ENCODE measurements around the gene ZNF423.
"Not testable (repeated sequence)": the region's sequence is repeated elsewhere in the genome, so short reads cannot be mapped to it uniquely, and the experiment has no call there.

Gene ZNF423

DNA sequence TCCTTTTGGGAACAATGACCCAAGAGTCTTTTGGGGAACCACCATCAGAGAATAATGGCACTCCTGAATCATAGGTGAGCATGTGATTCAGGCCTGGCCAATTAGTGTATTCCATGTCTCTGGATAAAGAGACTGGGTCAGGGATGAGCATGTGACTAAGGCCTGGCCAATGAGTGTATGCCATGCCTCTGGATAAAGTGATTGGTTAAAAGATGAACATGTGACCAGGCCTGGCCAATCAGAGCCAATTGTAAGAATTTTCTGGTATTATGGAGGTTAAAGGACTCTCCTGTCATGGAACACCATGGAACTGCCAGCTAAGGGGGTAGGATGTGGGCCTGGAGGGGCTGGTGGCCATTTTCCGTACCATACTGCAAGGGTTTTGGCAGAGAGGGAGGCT, 288.0 kb downstream of the ZNF423 start:
- DNase-seq: no peak

DNA sequence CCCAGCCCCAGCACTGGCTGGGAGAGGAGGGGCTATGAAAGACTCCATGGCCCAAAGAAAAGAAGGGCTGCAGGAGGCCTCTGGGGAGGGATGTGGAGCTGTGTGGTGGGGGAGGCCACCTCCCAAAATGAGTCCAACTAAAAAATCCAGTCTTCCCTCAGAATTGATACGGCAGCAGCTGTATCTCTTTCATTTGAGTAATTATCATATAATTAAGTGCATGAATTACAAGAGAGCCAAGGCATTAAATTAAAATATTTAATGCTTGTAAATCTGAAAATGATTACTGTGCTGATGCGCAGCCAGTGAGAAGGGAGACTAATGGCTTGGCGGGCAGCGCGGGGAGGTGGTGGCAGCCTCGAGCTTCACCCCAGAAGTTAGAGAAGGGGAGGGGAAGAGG, 289.5 kb downstream of the ZNF423 start:
- DNase-seq: no peak

DNA sequence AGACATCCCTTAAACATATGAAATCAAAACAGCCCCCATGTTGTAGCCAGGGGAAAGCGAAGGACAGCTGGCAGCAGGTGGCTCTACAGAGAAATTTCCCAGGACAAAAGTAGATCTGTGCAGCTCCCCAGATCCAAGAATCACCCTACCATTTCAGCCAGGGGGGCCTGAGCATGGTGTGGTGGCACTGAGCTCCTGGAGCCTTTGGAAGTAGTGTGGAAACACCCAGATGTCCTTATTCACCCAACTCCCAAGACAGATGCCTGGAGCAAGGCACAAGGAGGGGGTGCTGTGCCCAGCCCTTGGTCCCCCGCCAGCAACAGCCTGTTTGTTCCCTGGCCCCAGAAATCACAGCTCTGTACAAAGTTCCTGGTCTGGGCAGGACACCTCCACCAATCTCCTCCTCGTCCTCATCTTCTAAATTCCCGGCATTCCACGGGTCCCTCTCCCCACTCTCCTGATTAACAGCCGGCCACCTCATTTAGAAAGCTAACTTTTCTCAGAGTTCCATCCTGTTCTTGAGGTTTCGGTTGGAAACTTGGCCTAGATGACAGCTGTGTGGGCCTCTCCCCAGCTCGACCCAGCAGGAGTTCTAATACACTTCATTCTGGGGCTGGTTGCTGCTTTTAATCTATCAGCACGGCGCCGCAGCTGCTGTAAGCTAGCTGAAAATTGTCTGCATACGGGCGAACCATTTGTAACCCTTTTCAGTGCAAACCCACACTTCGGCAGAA, 291.2 kb downstream of the ZNF423 start:
- DNase-seq: no peak

DNA sequence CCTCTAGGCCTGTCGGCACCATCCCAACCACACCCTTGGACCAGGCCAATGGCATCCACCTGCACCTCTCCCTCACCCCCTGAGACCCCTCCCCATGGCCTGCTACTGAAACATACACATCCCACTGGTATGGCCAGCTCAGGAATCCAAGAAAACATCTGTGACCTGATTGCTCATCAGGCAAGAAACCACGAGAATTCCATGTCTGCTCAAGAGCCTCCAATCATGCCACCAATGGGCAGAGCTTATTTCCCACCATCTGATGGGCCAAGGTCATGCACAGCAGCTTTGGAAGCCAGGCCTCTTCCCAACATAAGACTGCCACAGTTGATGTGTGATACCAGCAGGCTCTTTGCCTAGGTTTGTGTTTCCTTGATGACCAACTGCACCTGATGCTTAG, 292.2 kb downstream of the ZNF423 start:
- no peak for DNase-seq

DNA sequence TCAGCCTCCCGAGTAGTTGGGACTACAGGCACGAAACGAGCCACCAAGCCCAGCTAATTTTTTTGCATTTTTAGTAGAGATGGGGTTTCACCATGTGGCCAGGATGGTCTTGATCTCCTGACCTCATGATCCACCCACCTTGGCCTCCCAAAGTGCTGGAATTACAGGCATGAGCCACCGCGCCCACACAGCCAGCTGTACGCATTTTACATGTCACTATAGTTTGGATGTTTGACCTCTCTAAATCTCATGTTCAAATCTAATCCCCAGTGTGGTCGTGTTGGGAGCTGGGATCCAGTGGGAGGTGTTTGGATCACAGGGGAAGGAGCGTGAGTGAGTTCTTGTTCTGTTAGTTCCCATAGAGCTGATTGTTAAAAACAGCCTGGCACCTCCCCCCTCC, 293.0 kb downstream of the ZNF423 start:
- not testable (repeated sequence) for DNase-seq

DNA sequence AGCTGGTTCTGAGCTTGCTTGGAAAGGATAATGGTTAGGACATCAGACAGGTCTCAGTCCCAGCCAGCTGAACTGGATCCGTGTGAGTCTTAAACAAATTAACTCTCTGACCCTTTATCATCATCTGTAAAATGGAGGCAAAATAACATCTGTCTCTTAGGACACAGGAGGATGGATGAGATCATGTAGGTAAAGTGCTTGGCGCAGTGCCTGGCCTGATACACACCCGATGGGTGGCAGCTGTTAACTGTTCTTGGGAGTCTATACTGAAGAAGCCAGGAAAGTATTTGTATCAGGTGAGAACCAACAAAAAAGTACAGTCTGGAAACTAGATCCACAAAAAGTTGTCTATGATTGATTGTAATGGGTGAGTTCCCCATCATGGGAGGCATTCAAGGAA, 293.7 kb downstream of the ZNF423 start:
- DNase-seq: no peak

DNA sequence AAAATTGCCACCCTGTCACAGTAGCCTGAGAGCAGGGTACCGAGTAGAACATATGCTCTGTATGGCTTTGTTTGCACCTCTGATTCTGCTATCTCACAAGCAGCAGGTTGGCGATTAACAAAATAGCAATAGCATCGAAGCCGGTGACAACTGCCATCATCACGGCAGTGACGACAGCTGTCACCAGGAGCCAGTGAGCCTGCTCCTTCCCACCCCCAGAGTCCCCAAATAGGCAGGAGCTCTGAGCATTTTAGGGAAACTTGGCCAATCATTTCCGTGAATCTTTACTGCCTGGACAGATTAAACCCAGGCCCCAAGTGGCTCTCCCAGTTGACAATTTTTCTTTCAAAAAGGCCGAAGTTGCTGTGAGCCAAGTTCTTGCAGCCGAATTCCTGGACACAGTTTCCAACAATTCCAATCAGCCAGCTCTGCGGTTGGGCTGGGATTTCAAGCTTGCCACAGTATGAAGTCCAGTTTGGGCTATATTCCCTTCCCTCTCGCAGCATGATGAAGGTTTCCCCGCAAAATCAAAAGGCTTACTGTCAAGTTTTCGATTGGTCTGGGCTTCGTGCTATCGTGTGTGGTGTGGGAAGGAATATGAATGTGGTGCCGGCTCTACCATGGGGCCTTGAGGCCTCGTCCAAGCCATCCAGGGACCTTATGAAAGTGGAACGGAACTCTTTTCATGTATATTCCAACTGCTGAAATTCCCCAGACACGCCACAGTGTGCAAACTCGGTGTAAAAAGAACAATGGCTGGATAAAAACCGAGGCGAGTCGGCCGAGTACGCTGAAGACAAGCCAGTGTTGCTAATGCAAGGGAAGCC, 295.7 kb downstream of the ZNF423 start:
- DNase-seq: no peak

DNA sequence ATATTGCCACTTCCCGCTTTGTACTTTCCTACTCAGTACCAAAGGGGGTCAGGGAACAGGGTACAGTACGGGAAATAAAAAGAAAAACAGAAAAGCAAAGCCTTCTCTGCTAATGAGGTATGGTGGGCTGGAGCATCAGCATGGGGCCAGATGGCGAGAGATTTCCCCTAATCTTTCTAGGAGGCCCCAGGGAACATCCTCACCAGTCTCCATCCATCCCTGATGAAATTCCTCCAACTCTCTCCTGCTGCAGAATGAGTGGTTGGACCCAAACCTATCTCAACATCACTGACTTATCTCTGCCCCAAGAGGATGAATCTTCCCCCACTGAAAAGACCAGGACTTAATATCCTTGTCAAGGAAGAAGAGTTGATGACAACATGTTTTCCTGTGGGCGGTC, 296.7 kb downstream of the ZNF423 start:
- DNase-seq: no peak

DNA sequence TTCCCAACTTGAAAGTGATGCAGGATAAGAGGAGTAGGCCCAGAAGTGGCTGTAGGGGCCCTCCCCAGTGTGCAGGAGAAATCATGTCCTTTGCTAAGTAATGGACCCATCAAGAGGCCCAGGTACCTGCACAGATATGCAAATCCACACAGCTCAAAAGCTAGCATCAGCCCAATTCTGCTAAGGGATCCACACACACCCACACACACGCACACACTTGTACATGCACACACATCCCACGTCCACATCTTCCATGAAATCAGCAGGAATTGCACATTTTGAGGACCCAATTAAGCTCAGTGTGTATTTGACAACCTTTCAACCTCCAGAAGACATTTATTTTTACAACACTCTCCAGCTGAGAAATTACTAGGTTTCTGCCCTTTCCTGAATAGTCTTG, 297.5 kb downstream of the ZNF423 start:
- no peak for DNase-seq

DNA sequence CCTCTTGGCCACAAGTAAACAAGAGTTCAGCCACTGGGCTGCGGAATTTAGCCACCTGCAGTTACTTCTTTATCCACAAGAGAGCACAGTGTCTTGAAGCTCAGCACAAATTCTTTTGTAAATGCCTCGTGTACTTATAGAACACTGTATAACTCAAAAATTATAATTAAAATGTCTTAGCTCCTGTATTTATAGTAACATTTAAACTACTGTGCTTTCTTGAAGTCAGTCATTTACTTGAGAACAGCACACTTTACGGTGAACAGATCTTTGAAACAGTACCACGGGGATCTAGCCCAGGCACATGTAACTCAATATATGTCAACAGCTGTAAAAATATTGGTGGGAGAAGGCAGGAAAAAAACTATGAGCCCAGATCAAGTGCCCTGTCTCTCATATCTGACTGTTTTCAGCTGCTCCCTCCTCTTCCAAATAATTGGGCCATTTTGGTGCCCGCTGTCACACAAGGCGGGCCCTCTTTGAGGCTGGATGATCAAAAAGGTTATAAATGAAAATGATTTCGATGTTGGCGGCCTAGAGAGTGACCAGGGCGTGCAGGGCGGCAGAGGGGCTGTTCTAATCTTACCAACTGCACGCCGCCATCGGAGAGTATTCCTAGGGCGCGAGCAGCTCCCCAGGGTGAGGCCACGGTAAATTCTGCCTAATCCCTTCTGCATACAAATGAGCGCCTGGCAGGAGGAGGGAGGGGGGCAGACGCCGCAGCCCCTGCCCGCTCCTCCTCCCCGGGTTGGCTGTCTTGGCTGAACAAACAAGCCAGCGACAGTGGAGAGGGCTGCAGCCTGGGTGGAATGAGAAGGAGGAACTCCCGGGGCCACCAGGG, 299.1 kb downstream of the ZNF423 start:
- DNase-seq: no peak

DNA sequence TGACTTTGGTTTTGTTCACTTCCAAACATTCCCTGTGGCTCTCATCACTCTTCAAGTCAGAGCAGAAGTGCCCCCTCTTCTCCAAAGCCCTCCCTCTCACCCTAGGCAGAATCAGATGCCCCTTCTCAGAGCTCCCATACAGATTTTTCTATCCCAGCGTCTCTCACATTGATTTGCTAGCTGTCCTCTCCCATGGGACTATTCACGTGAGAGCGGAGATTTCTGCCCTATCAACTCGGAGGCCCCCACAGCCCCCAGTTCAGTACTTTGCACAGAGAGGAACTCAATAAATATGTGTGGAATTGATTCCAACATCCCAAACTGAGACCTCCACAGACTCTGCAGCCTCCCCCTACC, 299.7 kb downstream of the ZNF423 start:
- DNase-seq: no peak

DNA sequence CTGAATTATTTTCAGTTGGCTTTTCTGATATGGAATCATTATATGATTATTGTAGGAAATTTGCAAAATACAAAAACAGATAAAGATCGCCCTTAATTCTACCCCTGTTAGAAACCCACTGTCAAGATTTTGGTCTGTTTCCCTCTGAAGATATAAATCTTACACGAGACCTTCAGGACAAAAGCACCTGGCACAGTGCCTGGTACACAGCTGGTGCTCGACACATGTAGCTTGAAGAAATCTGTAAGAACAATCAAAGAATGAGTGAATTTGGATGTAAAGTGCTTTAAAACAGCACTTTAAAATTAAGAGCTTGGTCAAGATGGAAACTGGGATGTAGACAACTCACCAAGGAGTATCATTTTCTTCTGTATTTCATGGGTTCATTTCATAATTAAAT, 301.2 kb downstream of the ZNF423 start:
- no peak for DNase-seq

DNA sequence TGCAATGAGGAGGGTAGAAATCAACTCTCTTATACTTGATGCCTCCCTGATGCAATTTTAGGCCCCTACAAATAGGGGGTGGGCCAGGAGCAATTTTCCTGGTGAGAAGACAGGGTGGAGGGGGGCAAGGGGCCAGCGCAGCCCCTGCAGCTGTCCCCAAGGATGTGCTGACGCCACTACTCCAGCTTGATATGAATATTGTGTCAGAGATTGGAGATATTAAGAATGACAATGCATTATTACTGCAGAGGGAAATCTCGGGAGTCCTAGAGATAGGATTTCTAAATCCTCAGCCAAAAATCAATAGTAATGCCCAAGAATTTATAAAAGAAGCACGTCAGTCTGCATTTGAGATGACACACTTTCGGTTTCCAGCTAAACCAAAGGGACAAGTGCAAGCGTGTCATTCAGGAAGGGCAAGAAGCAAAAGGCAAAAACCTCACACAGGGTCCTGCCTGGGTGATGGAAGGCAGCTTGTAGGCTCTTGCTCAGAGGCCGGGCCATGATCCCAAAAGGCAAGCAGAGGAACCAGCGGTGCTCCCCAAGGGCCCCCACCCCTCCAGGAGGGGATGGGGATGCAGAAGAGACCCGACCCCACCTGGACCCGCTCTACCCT, 303.5 kb downstream of the ZNF423 start:
- no peak for DNase-seq

DNA sequence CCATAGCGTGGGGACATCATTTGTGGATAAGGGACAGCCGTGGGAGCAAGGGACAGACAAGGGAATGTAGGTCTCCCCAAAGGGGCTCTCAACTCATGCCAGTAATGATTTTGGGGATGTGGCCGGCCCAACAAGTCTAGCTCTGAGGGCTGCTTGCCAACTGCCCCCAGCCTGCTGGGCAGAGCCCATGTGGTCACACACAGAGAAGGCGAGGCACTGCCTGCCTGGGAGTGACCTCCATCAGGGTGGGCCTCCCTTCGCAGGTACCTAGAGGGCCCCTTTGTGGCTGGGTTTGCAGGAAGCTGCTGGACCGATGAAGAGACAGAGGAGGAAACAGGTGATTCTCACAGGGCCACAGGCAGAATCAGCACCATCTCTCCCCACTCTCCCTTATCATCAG, 305.2 kb downstream of the ZNF423 start:
- DNase-seq: no peak

DNA sequence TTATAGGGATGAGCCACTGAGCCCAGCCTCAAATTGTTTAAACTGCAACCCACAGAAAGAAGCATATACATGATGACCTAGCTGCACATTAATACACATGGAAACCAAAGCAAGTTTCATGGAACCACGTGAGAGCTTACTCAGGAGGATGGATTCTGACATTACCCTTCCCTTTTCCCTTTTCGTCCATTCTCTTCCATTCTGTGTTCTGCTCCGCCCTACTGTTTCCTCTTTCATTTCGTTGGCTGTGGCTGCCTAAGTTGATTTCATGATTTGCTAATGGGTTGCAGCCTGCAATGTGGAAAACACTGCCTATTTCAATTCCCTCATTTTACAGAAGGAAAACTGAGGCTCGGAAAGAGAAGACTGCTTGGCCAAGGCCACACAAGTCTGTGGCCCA, 305.8 kb downstream of the ZNF423 start:
- DNase-seq: no peak

DNA sequence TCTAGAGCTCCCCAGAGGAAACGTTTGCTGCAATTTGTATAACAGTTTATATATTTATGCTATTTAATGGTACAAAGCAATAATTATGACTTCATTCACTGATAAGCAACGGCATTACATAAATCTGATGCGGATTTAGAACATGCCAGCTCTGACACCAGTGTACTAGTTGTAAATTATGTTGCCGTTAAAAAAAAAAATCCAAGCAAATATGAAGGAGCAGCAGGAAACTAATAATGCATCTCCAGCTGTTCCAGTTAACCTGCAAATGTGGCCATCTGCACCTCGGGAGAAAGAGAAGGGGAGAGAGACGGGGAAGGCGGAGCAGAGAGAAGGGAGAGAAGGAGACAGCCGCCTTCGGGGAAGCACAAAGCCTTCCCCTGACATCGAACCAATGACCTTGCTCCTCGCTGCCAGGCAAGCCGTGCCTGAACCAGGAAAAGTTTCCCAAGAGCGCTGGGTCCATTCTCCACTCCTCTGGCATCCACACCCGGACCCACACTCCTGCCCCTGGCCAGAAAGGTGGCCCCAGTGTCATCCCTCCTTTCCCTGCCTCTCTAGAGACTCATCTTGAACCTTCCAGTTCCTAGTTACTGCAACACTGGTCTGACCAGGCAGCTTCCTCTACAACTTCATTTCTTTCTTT, 307.5 kb downstream of the ZNF423 start:
- DNase-seq: no peak

DNA sequence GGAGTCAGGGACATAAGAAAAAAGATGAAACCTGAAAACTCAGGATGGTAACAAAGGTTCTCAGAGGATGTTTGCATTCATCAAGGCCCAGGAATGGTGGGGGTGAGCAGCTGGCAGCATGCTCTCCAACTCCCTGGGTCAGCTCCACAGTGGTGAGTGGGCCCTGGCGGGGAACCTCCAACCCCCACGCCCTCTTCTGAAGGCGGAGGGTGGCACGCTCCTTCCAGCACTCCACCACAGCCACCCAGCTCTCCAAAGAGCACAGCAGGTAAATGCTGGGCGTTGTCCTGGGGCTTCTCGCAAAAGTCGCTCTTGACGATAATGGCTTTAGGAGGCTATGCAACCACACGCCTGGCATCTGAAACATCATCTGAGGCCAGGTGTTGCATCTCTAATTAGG, 308.5 kb downstream of the ZNF423 start:
- DNase-seq: no peak

DNA sequence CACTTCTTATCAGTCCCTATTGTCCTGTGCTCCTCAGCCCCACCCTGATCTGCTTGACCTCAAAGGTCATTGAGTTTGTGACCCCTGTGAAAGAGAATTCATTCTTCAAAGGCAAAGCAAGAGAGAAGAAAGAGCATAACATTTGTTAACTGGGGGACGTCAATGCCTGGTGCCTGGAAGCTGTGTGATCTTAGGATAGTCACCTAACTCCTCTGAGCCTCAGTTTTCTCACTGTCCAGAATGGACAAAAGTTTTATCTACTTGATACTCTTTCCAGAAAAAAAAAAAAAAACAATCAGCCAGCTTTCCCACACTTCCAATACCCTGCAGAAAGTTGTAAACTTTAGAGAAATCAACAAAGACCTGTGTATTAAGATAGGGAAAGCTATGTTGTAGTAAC, 309.2 kb downstream of the ZNF423 start:
- no peak for DNase-seq

DNA sequence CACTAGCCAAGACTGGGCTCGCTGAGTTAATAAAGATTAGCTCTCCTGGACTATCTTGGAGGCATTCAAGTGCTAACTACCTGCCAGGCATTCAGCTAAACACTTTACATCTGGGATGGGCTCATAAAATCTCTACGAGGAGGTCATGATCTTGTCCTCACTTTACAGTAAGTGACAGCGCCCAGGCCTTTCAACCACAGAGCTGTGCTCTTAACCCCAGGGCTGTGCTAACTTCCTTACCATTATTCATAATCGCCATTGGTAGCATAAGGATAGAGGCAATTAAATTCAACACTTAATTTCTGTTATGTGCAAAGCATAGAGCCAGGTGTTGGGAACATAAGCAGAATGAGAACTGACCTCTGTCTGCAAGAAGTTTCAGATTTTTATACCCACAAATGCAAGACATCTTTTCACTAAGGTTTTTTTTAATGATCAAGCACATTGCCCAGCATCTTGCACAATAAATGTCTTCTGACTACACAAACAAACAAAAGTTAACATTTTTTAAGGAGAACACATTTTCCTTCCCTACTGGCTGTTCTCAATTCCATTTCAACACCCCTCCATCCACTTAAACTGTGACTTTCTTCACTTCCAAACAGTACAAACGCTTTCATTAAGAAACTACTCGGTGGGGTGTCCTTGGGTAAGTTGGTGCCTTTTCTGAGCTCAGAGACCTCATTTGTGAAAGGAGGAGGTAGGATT, 310.0 kb downstream of the ZNF423 start:
- no peak for DNase-seq

DNA sequence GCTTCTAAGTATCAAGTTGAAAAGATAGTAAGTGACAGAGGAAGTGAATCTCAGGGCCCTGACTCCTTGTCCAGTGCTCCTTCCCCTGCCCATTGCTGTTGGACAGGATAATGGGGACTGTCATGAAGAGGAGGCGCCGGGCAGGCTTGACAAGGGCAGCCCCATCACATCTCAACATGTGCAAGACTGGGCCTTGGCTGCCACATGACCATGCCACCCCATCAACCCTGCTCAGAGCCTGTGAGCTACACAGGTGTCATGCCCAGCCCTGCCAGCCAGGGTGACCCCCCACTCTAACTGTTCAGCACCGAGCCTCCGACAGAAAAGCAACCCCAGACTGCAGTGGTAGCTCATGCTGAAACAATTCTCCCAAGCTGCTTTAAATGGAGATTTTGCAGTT, 310.7 kb downstream of the ZNF423 start:
- no peak for DNase-seq

DNA sequence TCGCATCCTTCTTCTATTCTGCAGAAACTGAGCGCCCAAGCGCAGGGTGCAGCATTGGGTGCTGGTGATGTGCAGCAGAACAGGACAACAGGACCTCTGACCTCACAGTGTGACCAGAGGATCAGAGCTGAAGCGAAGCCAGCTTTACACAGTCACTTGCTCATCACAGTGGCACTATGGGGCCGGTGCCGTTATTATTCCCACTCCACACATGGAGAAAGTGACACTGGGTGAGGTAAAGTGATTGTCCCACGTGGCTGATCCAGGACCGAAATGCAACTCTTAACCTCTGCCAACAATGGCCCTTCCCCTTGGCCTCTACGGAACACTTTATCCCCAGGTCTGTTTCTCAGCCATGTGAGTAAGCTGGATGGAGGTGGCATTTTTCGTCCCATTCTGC, 311.1 kb downstream of the ZNF423 start:
- no peak for DNase-seq

DNA sequence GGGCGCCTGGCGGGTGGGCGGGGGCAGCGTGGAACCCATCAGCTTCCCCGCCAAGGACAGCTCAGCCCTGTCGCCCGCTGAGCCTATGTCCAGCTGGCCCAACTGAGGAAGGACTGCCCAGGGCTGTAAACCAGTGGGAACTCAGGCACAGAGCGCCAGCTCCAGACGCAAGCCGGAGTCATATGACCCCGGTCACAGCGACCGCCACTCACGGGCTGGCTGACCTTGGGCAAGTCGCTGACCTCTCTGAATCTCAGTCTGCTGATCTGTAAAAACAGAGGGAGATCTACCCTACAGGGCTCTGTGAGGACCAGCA, 312.3 kb downstream of the ZNF423 start:
- DNase-seq: no peak
